ENCODE measurements around the gene ZNF385A. TPM values are rescaled to one million over a fixed set of nuclear protein-coding genes. Genes with fewer than 3 reads are reported as not detected.
A peak's percentile ranks its signal among the peaks of the same experiment; 100 is the strongest.

The ZNF385A gene

GRCh38 chr12:54324617-54325441, 59.7 kb downstream of the ZNF385A start, which contains the start of gene COPZ1:
Gene COPZ1 (plus strand): TSS chr12:54325131. CDS start chr12:54325164, 33 bp downstream.
- peaks cover 0 to 14% of the 10 kb centered on the region in 2 donors for H3K36me3 ChIP-seq (replicated peaks in 1 of 2; ENCODE audit: control insufficient read depth in 2 of 2, insufficient read depth in 2 of 2, low read length in 2 of 2)
- no peak within 1 kb of the TSS for H3K4ac ChIP-seq (ENCODE audit: low read length)
- peak within 1 kb of the TSS; percentile 47 for H3K27ac ChIP-seq (replicated peaks; ENCODE audit: low read length)
- H3K9ac ChIP-seq (ENCODE audit: low read depth, low read length, poor library complexity), result peak within 1 kb of the TSS; percentile 56
- peak within 1 kb of the TSS; percentile 2 for H2BK120ac ChIP-seq (ENCODE audit: low read depth, low read length)
- H2AFZ ChIP-seq (ENCODE audit: low read length), result peak within 1 kb of the TSS; percentile 90
- peak within 1 kb of the TSS; percentile 65 for H3K4me2 ChIP-seq (ENCODE audit: insufficient read depth, low read length, poor library complexity, severe bottlenecking)
- H4K8ac ChIP-seq (ENCODE audit: low read depth, low read length), result no peak within 1 kb of the TSS
- H2BK15ac ChIP-seq (ENCODE audit: low read length), result peak within 1 kb of the TSS; percentile 1
- H2BK12ac ChIP-seq (ENCODE audit: low read length), result no peak within 1 kb of the TSS
- peaks cover 0 to 3% of the 10 kb centered on the region in 2 donors for H3K4me1 ChIP-seq (ENCODE audit: control insufficient read depth in 2 of 2, insufficient read depth in 1 of 2, low read depth in 1 of 2, low read length in 2 of 2)
- peaks cover 2% of the 10 kb centered on the region for H3K79me1 ChIP-seq (ENCODE audit: low read depth, low read length)
- H3K27me3 ChIP-seq (ENCODE audit: control insufficient read depth in 3 of 3, insufficient read depth in 3 of 3, low read depth in 1 of 3, low read length in 3 of 3), result no peaks in the 10 kb centered on the region
- no peak within 1 kb of the TSS for H3K14ac ChIP-seq (ENCODE audit: low read length)
- H3K4me3 ChIP-seq (ENCODE audit: low read length in 2 of 2), result peak within 1 kb of the TSS; percentile 67 to 85
- peak; percentile 99 for DNase-seq (ENCODE audit: low spot score)
- no peak within 1 kb of the TSS for H3K23ac ChIP-seq (ENCODE audit: low read depth, low read length, poor library complexity)
- peak within 1 kb of the TSS; percentile 80 for H3K18ac ChIP-seq (ENCODE audit: low read length)
- no peak within 1 kb of the TSS for H2AK5ac ChIP-seq (ENCODE audit: low read depth, low read length)
- no peaks in the 10 kb centered on the region for H3K9me3 ChIP-seq (replicated peaks in 1 of 2; ENCODE audit: control insufficient read depth in 2 of 2, insufficient read depth in 1 of 2, low read depth in 1 of 2, low read length in 2 of 2)
- WGBS, 2 donors (ENCODE audit: extremely low coverage in 2 of 2, insufficient read length in 2 of 2, insufficient replicate concordance in 1 of 2), result no CpG with 5 or more reads among the region's 34 CpGs
- no peak within 1 kb of the TSS for H2BK5ac ChIP-seq (ENCODE audit: low read length)
- H4K91ac ChIP-seq (ENCODE audit: low read depth, low read length, poor library complexity), result no peak within 1 kb of the TSS

GRCh38 chr12:54321363-54321762, 63.2 kb downstream of the ZNF385A start:
- no peak for DNase-seq (ENCODE audit: low spot score)
- no peak overlapping the region for H3K4me2 ChIP-seq (ENCODE audit: insufficient read depth, low read length, poor library complexity, severe bottlenecking)
- H3K79me1 ChIP-seq (ENCODE audit: low read depth, low read length), result peaks cover 1% of the 10 kb centered on the region
- no peaks in the 10 kb centered on the region for H3K27me3 ChIP-seq (ENCODE audit: control insufficient read depth in 3 of 3, insufficient read depth in 3 of 3, low read depth in 1 of 3, low read length in 3 of 3)
- H3K4me3 ChIP-seq (ENCODE audit: low read length in 2 of 2), result no peak overlapping the region
- no peaks in the 10 kb centered on the region for H3K36me3 ChIP-seq (replicated peaks in 1 of 2; ENCODE audit: control insufficient read depth in 2 of 2, insufficient read depth in 2 of 2, low read length in 2 of 2)
- no peak overlapping the region for H2BK12ac ChIP-seq (ENCODE audit: low read length)
- H4K91ac ChIP-seq (ENCODE audit: low read depth, low read length, poor library complexity), result no peak overlapping the region
- H3K18ac ChIP-seq (ENCODE audit: low read length), result no peak overlapping the region
- no peak overlapping the region for H2BK120ac ChIP-seq (ENCODE audit: low read depth, low read length)
- no peak overlapping the region for H3K4ac ChIP-seq (ENCODE audit: low read length)
- H3K9ac ChIP-seq (ENCODE audit: low read depth, low read length, poor library complexity), result no peak overlapping the region
- H3K23ac ChIP-seq (ENCODE audit: low read depth, low read length, poor library complexity), result no peak overlapping the region
- no CpG with 5 or more reads among the region's 5 CpGs for WGBS, 2 donors (ENCODE audit: extremely low coverage in 2 of 2, insufficient read length in 2 of 2, insufficient replicate concordance in 1 of 2)
- H3K14ac ChIP-seq (ENCODE audit: low read length), result no peak overlapping the region
- no peak overlapping the region for H4K8ac ChIP-seq (ENCODE audit: low read depth, low read length)
- H3K9me3 ChIP-seq (replicated peaks in 1 of 2; ENCODE audit: control insufficient read depth in 2 of 2, insufficient read depth in 1 of 2, low read depth in 1 of 2, low read length in 2 of 2), result no peaks in the 10 kb centered on the region
- H2AFZ ChIP-seq (ENCODE audit: low read length), result no peak overlapping the region
- no peak overlapping the region for H3K27ac ChIP-seq (replicated peaks; ENCODE audit: low read length)
- no peak overlapping the region for H2BK5ac ChIP-seq (ENCODE audit: low read length)
- no peak overlapping the region for H2BK15ac ChIP-seq (ENCODE audit: low read length)
- H3K4me1 ChIP-seq (ENCODE audit: control insufficient read depth in 2 of 2, insufficient read depth in 1 of 2, low read depth in 1 of 2, low read length in 2 of 2), result peaks cover 0 to 3% of the 10 kb centered on the region in 2 donors
- no peak overlapping the region for H2AK5ac ChIP-seq (ENCODE audit: low read depth, low read length)

Small RNAs within 50 kb of the gene (small RNA-seq; reads per million reads assigned to genes)
- gene MIR148B (ENCODE audit: insufficient read depth) (5,613 reads per million, percentile 100 among the genes with 10 or more reads in this experiment), gene RN7SL744P (ENCODE audit: insufficient read depth) (not detected)

All from neuronal stem cell (in vitro differentiated cells).